NCI-H2196 (cell line): ENCODE measurements around the gene KLK11.
"Not testable (repeated sequence)": the region's sequence is repeated elsewhere in the genome, so short reads cannot be mapped to it uniquely, and the experiment has no call there.

Experiments used
- DNase-seq: peaks from one replicate; lab custom pipeline; 2025; ENCODE audit not compliant: unreplicated experiment; lab: John Stamatoyannopoulos, UW

The KLK11 gene

DNA sequence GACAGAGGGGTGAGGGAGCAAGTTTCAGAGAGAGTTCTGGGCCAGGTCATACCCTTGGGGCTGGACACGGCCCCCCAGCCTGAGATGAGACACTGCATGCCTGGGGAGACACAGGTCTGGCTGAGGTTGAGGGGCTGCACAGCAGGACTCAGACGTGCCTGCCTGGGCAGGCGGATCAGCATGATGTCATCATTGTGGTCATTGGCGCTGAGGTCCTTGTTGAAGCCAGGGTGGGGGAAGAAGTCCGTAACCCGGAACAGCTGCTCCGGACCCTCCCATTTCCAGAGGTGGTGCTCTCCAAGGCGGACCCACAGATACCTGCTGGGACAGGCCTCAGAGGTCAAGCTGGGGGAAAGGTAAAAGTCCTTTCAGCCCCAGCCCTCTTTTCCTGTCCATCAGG is 20.0 kb downstream of the KLK11 start:
- DNase-seq: no peak

DNA sequence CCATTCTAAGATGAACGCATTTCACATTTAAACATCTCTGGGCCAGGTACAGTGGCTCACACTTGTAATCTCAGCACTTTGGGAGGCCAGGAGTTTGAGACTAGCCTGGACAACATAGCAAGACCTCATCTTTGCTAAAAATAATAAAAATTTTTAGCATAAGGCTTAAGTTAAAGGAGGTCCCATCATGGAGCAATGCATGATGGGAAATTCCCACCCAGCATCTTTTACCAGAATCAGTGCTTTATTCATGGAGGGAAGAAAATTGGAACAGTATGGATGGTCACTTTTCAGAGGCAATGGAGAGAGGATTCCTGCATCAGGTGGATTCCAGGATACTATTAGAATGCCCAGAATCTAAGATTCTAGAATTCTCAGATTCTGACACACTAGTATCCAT is 21.2 kb downstream of the KLK11 start:
- no peak for DNase-seq

DNA sequence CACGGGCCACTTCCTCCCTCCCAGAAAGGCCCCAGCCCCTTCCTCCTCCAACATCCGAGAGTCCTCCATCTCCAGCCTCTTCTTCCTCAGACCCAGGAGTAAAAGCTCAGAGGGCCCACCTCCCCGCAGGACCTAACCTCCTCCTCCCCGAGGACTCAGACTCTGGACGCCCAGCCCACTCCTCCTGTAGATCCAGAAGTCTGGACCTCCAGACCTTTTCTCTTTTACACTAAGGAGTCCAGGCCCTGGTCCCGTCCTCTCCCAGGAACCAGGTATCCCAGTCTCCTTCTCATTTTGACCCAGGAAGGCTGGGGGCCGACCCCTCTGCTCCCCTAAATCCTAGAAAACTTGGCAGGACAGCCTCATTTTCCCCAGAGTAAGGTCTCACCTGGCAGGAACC is 23.1 kb downstream of the KLK11 start:
- DNase-seq: no peak

DNA sequence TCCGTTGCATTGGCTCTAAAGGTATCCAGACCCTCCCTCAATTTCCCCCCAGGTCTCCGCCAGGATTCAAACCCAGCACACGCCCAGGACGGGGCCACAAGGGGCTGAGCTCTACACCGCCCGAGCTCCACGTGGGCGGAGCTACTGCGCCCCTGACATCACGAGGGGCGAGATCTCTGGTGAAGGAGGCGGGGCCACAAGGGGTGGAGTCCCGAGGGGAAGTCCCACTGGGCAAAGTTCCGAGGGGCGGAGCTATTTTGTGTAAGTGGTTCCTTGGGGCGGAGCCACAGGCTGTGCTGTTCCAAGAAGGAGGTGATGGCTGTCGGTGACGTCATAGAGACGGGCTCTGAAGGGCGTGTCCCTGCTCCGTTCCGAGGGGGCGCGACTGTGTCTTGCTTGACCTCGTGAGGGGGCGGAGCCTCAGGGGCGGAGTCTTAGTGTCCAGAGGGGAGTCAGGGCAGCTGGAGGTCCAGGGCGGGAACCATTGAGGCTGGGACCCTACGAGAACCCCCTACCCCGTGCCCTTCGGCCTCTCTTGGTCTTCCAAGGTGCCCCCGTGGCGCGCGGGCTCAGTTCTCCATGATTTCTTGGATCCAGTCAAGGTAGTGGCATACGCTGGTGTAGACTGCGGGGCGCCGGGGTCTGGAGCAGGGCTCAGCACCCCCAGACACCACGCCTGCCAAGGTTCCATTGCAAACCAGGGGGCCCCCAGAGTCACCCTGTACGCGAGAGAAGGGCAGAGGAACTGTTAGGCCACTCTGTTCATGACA is 23.7 kb downstream of the KLK11 start:
- peak; percentile 32 for DNase-seq

DNA sequence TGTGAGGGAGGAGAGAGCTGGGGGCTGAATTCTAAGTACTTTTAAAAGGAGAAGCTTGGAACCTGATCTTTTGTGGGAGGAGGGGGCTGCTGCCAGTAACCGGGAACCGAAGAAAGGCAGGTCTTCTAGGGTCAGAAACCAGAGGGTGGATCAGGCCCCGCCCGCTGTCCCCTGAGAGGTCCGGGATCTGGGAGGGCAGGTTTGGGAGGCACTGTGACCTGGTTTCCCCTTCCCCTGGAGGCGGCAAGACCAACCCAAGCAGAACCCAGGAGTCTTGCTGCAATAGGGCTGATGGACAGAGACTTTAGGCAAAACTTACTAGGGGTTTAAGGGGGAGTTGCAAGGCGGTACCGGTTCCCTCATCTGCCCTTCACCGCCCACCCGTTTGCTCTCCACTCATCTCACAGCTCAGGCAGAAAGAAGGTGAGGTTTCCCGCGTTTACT is 24.3 kb downstream of the KLK11 start:
- no peak for DNase-seq

DNA sequence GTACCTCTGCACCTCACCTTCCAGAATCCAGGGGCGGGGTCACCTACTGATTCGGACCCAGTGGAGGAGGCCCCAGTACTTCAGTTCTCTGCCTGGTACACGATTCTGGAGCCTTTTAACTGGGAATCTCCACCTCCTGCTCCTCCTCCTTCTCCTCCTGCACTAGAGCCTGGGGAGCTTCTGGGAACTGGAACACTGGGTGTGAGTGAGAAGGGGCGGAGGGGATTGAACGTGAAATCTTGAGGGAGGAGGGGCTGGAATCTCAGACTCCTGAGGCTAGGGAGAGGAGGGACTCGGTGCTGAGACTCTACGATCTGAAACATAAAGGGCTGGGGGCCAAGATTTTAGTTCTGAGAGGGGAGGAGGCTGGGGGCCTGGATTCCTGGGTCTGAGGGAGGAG is 24.9 kb downstream of the KLK11 start, which contains the start of gene KLK8:
TSS of gene KLK8 (minus strand) at position 90 of the 400 bp plus-strand sequence. CDS start 437 bp downstream, outside the sequence.
- DNase-seq: no peak

DNA sequence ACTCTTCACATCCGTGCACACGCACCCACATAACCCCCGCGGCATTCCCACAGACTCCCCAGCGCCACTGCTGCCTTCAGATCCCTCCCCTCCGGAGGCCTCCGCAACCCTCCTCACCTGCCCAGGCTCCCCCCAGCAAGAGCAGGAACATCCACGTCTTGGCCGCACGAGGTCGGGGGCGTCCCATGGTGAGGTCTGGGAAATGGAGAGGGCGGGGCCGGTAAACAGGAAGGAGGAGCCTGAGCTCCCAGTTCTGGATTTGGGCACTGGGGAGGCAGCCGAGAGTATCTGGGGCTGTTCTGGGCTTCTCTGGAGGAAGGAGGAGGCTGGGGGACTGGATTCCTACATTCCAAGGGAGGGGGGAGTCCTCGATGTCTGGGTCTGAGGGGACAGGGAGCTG is 25.4 kb downstream of the KLK11 start:
- DNase-seq: no peak

DNA sequence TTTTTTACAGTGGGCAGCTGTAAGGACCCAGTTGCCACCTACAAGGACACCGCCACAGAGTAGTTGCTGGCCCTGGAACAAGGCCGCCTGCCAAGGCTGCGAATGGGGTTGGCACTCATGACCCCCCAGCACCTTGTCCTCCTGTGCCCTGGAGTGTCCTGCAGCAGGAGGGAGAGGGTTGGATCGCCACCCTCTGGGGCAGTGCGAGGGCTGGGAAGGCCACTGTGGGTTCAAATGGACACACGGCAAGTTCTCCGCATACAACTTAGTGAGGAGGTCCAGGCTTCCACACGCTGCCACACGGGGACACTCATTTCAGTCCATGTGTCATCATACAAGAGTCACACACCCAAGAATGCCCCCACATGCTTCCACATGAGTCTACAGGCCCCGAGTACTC is 26.0 kb downstream of the KLK11 start:
- no peak for DNase-seq

DNA sequence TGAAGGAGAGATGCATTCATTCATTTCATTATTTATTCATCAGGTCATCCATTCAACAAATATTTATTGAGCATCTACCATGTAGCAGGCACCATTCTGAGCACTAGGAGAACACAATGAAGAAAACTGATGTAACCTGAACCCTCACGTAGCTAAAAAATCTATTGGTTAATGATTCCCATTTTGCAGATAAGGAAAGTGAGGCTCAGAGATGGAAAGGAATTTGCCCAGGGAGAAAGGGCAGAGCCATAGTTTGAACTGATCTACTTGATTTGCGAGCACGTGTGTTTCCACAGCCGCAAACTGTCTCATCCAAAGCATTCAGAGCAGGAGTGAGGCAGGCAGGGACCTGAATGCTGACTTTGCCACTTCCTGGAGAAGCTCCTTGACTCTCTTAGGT is 27.7 kb downstream of the KLK11 start:
- no peak for DNase-seq

DNA sequence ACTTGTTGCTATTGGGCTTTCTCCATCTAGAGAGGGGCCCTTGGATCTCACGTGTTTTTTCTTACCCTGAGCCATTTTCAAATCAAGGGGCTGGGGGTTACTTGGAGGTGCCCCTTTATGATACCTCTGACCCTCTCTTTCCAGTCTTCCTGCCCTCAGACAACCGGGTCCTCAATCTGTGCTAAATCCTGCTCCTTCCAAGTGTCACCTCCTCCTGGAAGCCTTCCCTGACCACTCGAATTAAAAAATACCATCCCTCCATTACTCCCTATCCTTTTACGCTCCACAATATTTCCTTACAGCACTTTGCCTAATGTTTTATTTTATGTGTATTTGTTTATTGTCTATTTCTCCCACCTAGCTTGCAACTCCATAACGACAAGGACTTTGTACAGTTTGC is 28.4 kb downstream of the KLK11 start:
- DNase-seq: no peak

DNA sequence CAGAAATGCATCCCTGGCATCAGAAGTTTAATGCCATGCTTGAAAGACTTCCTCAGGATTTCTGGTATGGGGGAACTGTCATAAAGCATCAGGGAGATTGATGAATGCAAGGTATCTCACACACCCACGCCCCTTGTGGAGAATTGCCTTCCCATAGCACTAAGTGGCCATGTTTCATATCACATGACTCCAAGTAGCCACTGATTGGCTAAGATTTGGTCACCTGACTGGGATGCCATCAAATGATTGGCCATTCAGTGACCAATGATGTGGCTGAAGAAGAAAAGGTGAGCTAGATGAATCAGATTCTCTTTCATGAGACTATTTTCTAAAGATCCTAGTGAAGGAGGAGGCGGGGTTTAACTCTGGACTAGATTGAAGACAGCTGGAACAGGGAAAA is 32.3 kb downstream of the KLK11 start:
- no peak for DNase-seq

DNA sequence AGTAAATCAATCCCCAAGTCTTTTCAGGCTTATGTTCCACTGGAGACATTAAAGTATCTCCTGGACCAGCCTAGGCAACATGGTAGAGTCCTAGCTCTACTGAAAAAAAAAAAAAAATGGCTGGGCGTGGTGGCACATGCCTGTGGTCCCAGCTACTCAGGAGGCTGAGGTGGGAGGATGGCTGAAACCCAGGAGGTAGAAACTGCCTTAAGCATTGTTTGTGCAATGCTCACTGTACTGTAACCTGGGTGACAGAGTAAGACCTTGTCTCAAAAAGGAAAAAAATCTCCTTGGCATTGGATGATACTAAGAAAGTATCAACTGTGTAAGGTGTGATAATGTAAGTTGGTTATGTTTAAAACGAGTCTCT is 33.8 kb downstream of the KLK11 start:
- DNase-seq: no peak

DNA sequence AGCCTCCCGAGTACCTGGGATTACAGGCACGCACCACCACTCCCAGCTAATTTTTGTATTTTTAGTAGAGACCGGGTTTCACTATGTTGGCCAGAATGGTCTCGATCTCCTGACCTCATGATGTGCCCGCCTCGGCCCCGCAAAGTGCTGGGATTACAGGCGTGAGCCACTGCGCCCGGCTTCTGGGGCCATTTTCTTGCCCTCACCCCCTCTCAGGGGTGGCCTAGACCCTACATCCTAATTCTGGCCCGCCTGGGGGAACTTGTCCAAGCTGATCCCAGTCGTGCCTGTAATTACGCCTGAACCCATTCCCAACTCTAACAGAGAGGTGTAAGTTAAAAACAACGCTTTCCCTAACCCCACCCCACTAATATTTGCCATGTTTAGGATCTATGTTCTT is 42.0 kb downstream of the KLK11 start:
- not testable (repeated sequence) for DNase-seq

DNA sequence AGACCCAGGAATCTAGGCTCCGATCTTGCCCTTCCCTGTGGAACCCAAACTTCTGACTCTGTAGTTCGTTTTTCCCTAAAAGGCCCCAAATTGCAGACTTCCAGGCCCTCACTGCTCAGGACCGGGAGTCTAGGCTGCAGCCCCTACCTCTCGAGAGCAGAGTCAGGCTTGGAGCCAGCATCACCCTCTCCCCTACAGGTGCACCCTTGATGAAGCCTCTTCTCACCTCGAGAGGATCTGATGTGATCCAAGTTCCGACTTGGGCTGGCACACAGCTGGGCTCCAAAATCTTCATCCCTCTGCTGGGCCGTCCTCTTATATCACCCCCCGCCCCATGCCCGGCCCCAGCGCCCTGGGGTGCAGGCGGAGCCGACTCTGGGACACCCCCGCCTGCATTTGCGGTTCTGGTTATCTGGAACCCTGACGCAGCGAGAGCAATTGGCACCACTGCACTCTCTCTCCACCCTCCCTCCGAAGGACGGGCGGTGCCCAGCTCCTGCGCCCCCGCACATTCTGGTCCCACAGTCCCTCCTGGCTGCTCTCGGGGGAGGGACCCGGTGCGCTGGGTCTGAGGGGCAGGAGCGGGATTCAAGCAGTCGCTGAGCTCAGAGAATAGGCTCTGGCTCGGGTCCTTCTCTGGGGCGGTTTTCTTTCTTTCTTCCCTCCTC is 42.7 kb downstream of the KLK11 start, which contains the start of gene KLK7:
TSS of gene KLK7 (minus strand) at position 293 of the 668 bp plus-strand sequence. CDS start 1,518 bp downstream, outside the sequence.
- DNase-seq: no peak

DNA sequence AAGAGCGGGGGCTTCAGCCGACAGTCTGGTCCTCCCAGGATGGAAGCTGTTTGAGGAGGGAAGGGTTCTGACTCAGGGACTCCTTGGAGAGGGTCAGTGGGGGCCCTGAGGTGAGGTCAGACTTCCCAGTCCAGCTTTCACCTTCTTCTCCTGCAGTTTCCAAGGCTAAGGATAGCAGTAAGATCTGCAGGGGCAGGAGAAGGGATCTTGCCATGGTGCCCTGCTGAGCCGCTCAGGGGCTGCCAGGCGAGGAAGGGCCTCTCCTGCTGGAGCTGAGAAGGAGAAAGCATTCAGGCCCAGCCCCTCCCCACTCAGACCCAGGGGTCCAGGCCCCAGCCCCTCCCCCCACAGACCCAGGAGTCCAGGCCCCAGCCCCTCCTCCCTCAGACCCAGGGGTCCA is 44.2 kb downstream of the KLK11 start:
- no peak for DNase-seq

DNA sequence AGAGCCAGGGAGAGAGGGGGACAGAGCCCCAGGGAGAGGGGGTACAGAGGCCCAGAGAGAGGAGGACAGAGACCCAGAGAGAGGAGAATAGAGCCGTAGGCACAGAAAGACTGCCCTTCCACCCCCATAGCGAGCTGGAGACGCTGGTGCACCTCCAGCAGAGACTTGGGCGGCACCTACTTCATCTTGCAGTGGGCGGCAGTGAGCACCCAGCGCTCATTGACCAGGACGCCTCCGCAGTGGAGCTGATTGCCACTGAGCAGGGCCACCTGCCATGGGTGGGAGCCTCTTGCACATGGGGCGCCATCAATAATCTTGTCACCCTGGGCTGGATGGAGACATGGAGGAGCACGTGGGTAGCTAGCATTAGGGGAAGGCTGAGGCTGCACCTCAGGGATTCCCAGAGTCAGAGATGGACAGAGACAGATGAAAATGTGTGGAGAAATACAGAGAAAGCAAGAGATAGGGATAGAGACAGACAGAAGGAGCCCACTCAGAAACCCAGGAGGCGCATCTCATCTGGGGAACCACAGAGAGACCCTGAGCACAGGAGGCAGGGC is 44.7 kb downstream of the KLK11 start:
- no peak for DNase-seq

DNA sequence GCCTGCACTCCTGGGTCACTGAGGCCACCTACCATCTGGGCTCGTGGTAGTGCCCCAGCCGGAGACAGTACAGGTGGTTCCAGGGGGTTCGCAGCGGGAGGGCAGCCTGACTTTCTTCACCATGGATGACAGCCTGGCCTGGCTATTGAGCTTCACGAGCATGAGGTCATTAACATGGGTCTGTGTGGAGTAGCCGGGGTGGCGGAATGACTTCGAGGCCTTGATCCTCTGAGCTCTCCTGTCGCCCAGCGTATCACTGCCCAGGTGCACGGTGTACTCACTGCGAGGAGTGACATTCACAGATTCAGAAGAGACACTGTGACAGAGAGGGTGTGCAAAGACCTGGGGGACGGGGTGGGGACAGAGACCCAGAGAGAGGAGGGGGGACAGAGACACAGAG is 46.2 kb downstream of the KLK11 start:
- DNase-seq: no peak

DNA sequence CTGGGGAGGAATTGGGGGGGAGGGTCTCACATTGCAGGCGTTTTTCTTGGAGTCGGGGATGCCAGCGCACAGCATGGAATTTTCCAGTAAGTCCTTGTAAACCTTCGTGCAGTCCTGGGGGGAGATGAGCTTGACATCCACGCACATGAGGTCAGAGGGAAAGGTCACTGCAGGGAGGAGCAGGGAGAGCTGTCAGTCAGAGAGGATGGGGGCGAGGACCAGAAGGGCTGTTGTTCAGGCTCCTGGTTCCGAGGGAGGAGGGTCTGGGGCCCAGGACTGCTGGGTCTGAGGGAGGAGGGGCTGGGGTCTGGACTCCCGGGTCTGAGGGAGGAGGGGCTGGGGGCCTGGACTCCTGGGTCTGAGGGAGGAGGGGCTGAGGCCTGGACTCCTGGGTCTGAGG is 46.7 kb downstream of the KLK11 start:
- no peak for DNase-seq

DNA sequence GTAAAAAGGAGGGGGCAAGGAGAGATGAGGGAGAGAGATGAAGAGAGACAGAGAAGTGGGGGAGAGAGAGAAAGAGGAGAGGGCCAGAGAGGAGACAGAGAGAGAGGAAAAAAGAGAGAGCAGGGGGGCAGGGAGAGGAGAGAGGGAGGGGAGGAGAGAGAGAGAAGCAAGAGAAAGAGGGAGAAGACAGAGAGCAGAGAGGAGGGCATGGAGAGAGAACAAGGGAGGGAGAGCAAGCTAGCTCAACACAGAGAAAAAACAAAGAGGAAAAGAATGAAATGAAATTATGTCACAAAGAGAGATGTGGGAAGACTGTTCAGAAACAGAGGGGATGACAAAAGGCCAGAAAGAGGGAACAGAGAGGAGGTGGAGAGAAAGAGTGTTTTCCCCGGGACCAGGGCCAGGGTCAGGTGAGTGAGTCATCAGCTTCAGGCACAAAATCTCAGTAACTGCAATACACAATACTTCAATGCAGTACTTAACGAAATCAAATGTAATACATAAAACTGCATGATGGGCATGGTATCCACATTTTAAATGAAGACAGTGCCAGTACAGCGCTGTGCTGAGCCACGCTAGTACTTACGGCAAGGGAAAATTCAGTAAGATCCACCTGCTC is 47.5 kb downstream of the KLK11 start:
- no peak for DNase-seq

DNA sequence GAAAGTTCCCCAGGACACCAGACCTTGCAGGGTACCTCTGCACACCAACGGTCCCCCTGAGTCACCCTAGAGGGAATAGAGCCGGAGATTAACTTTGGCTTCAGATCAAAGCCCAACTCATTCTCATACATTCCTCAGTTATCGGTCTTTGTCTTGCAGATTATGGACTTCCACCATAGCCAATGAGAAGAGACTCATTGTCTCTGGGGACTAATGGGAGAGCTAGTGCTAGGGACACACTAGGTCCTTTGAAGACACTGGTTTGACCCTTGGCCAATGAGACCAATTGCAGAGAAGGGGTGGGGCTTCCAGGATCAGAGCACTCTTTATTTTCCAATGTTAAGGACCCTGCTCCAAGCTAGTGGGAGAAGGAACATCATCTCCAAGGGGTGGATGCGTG is 48.8 kb downstream of the KLK11 start:
- no peak for DNase-seq

DNA sequence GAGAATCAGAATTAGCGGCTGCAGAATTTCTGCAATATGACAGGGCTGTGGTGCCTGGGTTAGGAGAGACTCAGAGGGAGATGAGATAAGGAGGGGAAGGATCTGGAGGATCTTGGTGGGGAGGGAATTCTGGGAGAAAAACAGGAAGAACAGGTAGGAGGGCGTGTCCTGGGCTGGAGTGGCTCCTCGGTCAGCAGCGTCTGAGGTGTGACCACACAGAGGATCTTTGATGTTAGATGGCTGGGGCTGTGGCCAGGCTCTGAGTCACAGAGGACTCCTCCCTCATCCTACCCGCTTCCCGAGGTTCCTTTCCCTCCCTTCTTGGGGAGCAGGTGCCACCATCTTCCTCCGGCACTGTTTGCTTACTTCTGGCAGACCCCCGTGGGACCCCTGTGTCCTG is 50.6 kb downstream of the KLK11 start:
- peak; percentile 19 for DNase-seq
